Spleen (tissue), 11 donors: Measurements from ENCODE around the gene GAPVD1. TPM values are rescaled to one million over a fixed set of nuclear protein-coding genes. Genes with fewer than 3 reads are reported as not detected.

ENCODE experiments used
- DNase-seq: peaks from one replicate; pipeline ENCODE4 v3.0.0-alpha.2; 2020
- H3K27ac ChIP-seq, 8 donors: fragments of 200-600 bp; sonication (generic) in 7 of 8; 1 replicate in 4 of 8; 2 replicates in 4 of 8; pipeline versions ENCODE4 v1.5.0 to v1.8.0; 2016 to 2021; ENCODE audit warnings: inconsistent platforms in 4 of 8, mild to moderate bottlenecking in 4 of 8, moderate library complexity in 1 of 8
- H3K27me3 ChIP-seq, 7 donors: fragments of 200-600 bp; sonication (generic) in 6 of 7; replicated peaks in 1 of 7; 1 replicate in 4 of 7; 2 replicates in 3 of 7; pipeline versions ENCODE4 v1.5.0 to v1.8.0; 2016 to 2021; ENCODE audit warnings: inconsistent platforms in 3 of 7, mild to moderate bottlenecking in 1 of 7
- H3K36me3 ChIP-seq, 6 donors: fragments of 200-600 bp; sonication (generic) in 5 of 6; 1 replicate in 4 of 6; 2 replicates in 2 of 6; pipeline versions ENCODE4 v1.5.0 to v1.8.0; 2016 to 2021; ENCODE audit warnings: inconsistent platforms in 2 of 6
- H3K4me1 ChIP-seq, 6 donors: fragments of 200-600 bp; sonication (generic) in 5 of 6; 1 replicate in 3 of 6; 2 replicates in 3 of 6; pipeline versions ENCODE4 v1.5.0 to v1.8.0; 2016 to 2021; ENCODE audit warnings: inconsistent platforms in 3 of 6
- H3K4me3 ChIP-seq, 8 donors: fragments of 200-600 bp; sonication (generic) in 7 of 8; 1 replicate in 4 of 8; 2 replicates in 4 of 8; pipeline versions ENCODE4 v1.5.0 to v1.8.0; 2016 to 2021; ENCODE audit warnings: inconsistent platforms in 4 of 8, mild to moderate bottlenecking in 4 of 8, moderate library complexity in 2 of 8
- H3K9me3 ChIP-seq, 8 donors: fragments of 200-600 bp; sonication (generic) in 7 of 8; 1 replicate in 4 of 8; 2 replicates in 4 of 8; pipeline versions ENCODE4 v1.5.0 to v1.8.0; 2016 to 2021; ENCODE audit warnings: inconsistent platforms in 4 of 8
- CTCF ChIP-seq, 11 experiments: fragments of 200-600 bp in 7 of 11; fragments of 450-650 bp in 4 of 11; sonication (generic) in 4 of 11; IDR thresholded peaks in 8 of 11; conservative IDR thresholded peaks in 3 of 11; 1 replicate in 7 of 11; 2 replicates in 4 of 11; pipeline versions ENCODE4 v1.4.0 to v1.8.0; 2016 to 2021; ENCODE audit warnings: antibody characterized with exemption in 11 of 11, inconsistent platforms in 4 of 11, mild to moderate bottlenecking in 1 of 11
- POLR2A ChIP-seq, 3 donors: fragments of 450-650 bp; IDR thresholded peaks; one replicate each; pipeline ENCODE4 v1.5.1; 2017; ENCODE audit warnings: antibody characterized with exemption in 3 of 3, mild to moderate bottlenecking in 1 of 3
- POLR2AphosphoS5 ChIP-seq, 3 donors: sonication (generic); formaldehyde crosslinking; IDR thresholded peaks; one replicate each; pipeline ENCODE4 v1.5.1; 2017; ENCODE audit warnings: antibody characterized with exemption in 3 of 3
- WGBS, 5 donors: extraction: QIAGEN DNeasy Blood & Tissue Kit in 3 of 5; methylation state at CpG; one replicate each; pipeline versions ENCODE4 v1.1.5 to v1.1.7; 2013 to 2018; 5-methylcytosine and 5-hydroxymethylcytosine counted together
- intact Hi-C: fragments of 100-400 bp; cut with DNase I; formaldehyde crosslinking; loops from one replicate; pipeline ENCODE4 v1.15.0; 2023; ENCODE audit warnings: low total_unique reads
- polyA plus RNA-seq, 3 donors: library from polyadenylated mRNA; stranded (reverse); fragments of 200-250 nt; gene quantifications; one replicate each; pipeline ENCODE4 v1.2.1, GENCODE V29; 2013
- total RNA-seq, 7 donors: library from RNA; depleted of rRNA in 3 of 7; stranded (reverse); fragments of >200 nt in 3 of 7; fragmentation: NEBNext Ultra II Directional in 4 of 7; extraction: Animal tissue kit (Norgen Biotek cat#: 25700) in 4 of 7; gene quantifications; one replicate each; pipeline versions ENCODE4 v1.1.0 to v1.2.1, GENCODE V29; 2016 to 2021
- donor health status: healthy with polysubstance abuse.
- donor health status: DM: no; HTN: no; CAD: no; lungs with moderate emphysema.
- donor health status: DM: no; HTN: no; CAD: no.
- donor health status: Bipolar disorder and iron deficiency.
- donor health status: healthy.
- donor health status: DM: no; HTN: no; CAD: no.
- donor health status: DM: yes; HTN: yes; CAD: no.

GAPVD1 gene
- total and polyA plus RNA-seq, 10 donors = 4.9 to 79.3 (median 61.9) TPM

DNA sequence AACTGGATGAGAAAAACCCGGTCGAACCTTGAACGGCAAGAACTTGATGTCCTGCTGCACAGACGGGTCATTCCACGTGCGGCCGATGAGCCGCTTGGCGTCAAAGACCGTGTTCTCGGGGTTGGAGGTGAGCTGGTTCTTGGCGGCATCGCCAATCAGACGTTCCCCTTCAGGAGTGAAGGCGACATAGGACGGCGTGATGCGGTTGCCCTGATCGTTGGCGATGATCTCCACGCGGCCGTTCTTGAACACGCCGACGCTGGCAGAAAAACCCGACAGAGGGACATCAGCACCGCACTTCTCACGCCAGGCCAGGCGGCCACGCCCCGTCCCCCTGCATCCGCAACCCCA is 21.0 kb upstream of the GAPVD1 start:
- peak overlapping the region; percentile 75 to 98 (median 94) for H3K27ac ChIP-seq
- DNase-seq = no peak

DNA sequence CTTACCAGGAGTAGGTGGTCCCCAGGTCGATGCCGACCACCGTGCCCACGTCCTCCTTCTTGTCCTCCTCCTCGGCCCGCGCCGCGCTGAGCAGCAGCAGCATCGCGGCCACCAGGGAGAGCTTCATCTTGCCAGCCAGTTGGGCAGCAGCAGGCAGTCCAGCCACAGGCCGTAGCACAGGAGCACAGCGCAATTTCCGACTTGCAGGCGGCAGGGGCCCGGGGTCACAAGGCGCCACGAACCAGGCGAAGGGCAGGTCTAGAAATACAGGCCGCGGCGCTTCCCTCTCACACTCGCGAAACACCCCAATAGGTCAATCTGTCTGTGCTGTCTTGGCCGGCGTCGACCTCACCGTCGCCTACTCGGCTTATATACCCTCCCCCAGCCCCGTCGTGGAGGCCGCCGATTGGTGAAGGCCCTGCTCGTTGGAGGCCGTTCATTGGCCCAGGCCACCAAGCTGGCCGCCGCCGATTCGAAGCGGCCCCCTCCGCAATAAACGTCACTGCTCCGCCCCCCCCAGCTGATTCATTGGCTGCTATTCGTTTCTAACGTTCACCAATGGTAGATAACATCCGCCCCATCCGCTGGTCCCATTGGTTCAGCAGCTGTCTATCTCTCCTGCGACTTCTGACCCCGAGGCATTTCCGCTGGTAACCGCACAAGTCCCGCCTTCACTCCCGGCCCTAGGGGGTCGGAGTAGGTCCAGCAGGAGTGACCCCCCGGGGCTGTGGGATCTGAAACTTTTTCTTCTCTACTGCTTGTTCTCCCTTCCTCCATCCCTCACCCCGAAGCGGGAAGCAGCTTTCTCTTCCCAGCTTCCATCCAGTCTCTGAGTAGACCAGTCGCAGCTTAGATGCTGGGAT is 20.4 kb upstream of the GAPVD1 start, which contains the start of gene HSPA5:
Gene HSPA5, minus strand, starts transcription at position 344 of the 863 bp plus-strand sequence. Its CDS starts 217 bp downstream, at position 127.
- H3K4me1 ChIP-seq = peaks cover 44 to 62% (median 55%) of the 10 kb centered on the region in 6 donors

More for the DNA sequence above, 21.0 kb upstream of the GAPVD1 start:
- no peaks in the 10 kb centered on the region for H3K9me3 ChIP-seq
- peaks cover 50 to 68% (median 61%) of the 10 kb centered on the region in 6 donors for H3K4me1 ChIP-seq
- TF ChIP-seq CTCF (IDR thresholded peaks at IDR 0.05 in 8 of 11, conservative IDR thresholded peaks at IDR 0.05 in 3 of 11) (no peak), POLR2A (IDR thresholded peaks at IDR 0.05) (no peak), POLR2AphosphoS5 (IDR thresholded peaks at IDR 0.05) (no peak)
- no peaks in the 10 kb centered on the region for H3K27me3 ChIP-seq
- WGBS, 5 donors = 0 to 1% (median 1%) methylated on average over 29 to 33 of the region's 33 CpGs
- peak overlapping the region; percentile 53 to 87 (median 82) for H3K4me3 ChIP-seq
- peaks cover 0 to 45% (median 41%) of the 10 kb centered on the region in 6 donors for H3K36me3 ChIP-seq
- intact Hi-C loops = no loop called here

GRCh38 chr9:125241863-125242739 is 19.5 kb upstream of the GAPVD1 start:
- TF ChIP-seq CTCF (IDR thresholded peaks at IDR 0.05 in 8 of 11, conservative IDR thresholded peaks at IDR 0.05 in 3 of 11) = no peak
- TF ChIP-seq POLR2AphosphoS5 (IDR thresholded peaks at IDR 0.05) = no peak
- 20 to 25% (median 22%) methylated on average over 27 of the region's 27 CpGs for WGBS, 5 donors

More for the DNA sequence above, 20.4 kb upstream of the GAPVD1 start, which contains the start of gene HSPA5:
- intact Hi-C loops = no loop called here
- peak within 1 kb of the TSS; percentile 64 to 87 (median 82) for H3K4me3 ChIP-seq
- peaks cover 0 to 39% (median 35%) of the 10 kb centered on the region in 6 donors for H3K36me3 ChIP-seq
- TF ChIP-seq POLR2AphosphoS5 (IDR thresholded peaks at IDR 0.05) (peak; percentile 100), POLR2A (IDR thresholded peaks at IDR 0.05) (peak; percentile 74 to 98 (median 90)), CTCF (IDR thresholded peaks at IDR 0.05 in 8 of 11, conservative IDR thresholded peaks at IDR 0.05 in 3 of 11) (peak in 4 of 11 experiments; percentile 5 to 39 (median 24))
- peak within 1 kb of the TSS; percentile 91 to 98 (median 97) for H3K27ac ChIP-seq
- peak; percentile 99 for DNase-seq
- H3K27me3 ChIP-seq = no peaks in the 10 kb centered on the region
- no peaks in the 10 kb centered on the region for H3K9me3 ChIP-seq
- WGBS, 5 donors = 0 to 1% (median 0%) methylated on average over 39 to 59 of the region's 59 CpGs

More at GRCh38 chr9:125241863-125242739, 19.5 kb upstream of the GAPVD1 start:
- intact Hi-C loops = no loop called here
- Histone ChIP-seq H3K27me3 (no peaks in the 10 kb centered on the region), H3K36me3 (peaks cover 0 to 31% (median 27%) of the 10 kb centered on the region in 6 donors), H3K27ac (peak overlapping the region; percentile 91 to 98 (median 97)), H3K9me3 (no peaks in the 10 kb centered on the region), H3K4me1 (peaks cover 35 to 53% (median 46%) of the 10 kb centered on the region in 6 donors), H3K4me3 (peak overlapping the region; percentile 58 to 87 (median 76))
- peak; percentile 84 for DNase-seq
